Sigmoid colon (tissue), 4 donors: ENCODE results near the gene SH2D6.

ENCODE experiments used
- EP300 ChIP-seq, 4 donors: sonication (generic); formaldehyde crosslinking; IDR thresholded peaks; one replicate each; pipeline ENCODE4 v1.6.1; 2017; ENCODE audit warnings: antibody characterized with exemption in 4 of 4
- POLR2A ChIP-seq, 2 donors: fragments of 450-650 bp; IDR thresholded peaks; one replicate each; pipeline ENCODE4 v1.6.1; 2016; ENCODE audit warnings: antibody characterized with exemption in 2 of 2, mild to moderate bottlenecking in 2 of 2, moderate library complexity in 2 of 2
- POLR2AphosphoS5 ChIP-seq, 4 donors: sonication (generic); formaldehyde crosslinking; IDR thresholded peaks; one replicate each; pipeline ENCODE4 v1.6.1; 2017; ENCODE audit warnings: antibody characterized with exemption in 4 of 4
- TF ChIP-seq, protein P1 (sequence below), 4 experiments: fragments of 450-650 bp in 3 of 4; fragments of 200-600 bp in 1 of 4; IDR thresholded peaks; one replicate each; pipeline ENCODE4 v1.5.1; 2016 to 2019; ENCODE audit warnings: antibody characterized with exemption in 4 of 4, mild to moderate bottlenecking in 3 of 4, moderate library complexity in 2 of 4

DNA sequence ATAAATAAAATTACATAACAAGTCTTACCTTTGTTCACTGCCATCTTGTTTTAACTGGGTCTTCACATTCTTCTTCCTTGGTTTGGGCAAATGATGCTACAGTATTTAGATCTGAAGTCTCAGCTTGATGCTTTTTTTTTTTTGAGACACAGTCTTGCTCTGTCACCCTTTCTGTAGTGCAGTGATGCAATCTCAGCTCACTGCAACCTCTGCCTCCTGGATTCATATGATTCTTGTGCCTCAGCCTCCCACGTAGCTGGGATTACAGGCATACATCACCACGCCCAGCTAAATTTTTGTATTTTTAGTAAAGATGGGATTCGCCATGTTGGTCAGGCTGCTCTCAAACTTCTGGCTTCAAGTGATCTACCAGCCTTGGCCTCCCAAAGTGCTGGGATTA, 67.3 kb downstream of the SH2D6 start:
- TF ChIP-seq EP300 (IDR thresholded peaks at IDR 0.05) (no peak), POLR2A (IDR thresholded peaks at IDR 0.05) (no peak), POLR2AphosphoS5 (IDR thresholded peaks at IDR 0.05) (no peak)
- TF ChIP-seq, protein P1, sequence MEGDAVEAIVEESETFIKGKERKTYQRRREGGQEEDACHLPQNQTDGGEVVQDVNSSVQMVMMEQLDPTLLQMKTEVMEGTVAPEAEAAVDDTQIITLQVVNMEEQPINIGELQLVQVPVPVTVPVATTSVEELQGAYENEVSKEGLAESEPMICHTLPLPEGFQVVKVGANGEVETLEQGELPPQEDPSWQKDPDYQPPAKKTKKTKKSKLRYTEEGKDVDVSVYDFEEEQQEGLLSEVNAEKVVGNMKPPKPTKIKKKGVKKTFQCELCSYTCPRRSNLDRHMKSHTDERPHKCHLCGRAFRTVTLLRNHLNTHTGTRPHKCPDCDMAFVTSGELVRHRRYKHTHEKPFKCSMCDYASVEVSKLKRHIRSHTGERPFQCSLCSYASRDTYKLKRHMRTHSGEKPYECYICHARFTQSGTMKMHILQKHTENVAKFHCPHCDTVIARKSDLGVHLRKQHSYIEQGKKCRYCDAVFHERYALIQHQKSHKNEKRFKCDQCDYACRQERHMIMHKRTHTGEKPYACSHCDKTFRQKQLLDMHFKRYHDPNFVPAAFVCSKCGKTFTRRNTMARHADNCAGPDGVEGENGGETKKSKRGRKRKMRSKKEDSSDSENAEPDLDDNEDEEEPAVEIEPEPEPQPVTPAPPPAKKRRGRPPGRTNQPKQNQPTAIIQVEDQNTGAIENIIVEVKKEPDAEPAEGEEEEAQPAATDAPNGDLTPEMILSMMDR (IDR thresholded peaks at IDR 0.05): no peak
